IMR-90 (cell line): ENCODE data around the gene PTPRN2. TPM values are rescaled to one million over a fixed set of nuclear protein-coding genes. Genes with fewer than 3 reads are reported as not detected.

Experiments used
- ATAC-seq: fragments of 200-7000 bp; cut with Tn5 transposase; 2 replicates; pipeline ENCODE4 v1.9.1; 2020; ENCODE audit warnings: low read depth, mild to moderate bottlenecking, moderate library complexity
- BruUV-seq: library from RNA; stranded (reverse); fragments of 400-500 nt; replicated peaks from 2 replicates; lab custom pipeline; 2021; lab: Mats Ljungman, UMichigan
- CTCF ChIA-PET: fragments of 300-600 bp; formaldehyde crosslinking; extraction: SDS; loops from one replicate; lab custom pipeline; 2021; ENCODE audit warnings: antibody characterized with exemption; lab: Yijun Ruan, JAX
- POLR2A ChIA-PET: fragments of 300-600 bp; sonication (Branson Sonifier 250); formaldehyde crosslinking; loops from one replicate; lab custom pipeline; 2022; ENCODE audit warnings: antibody characterized with exemption; ENCODE audit not compliant: unreplicated experiment; lab: Charles Lee
- DNase-seq: peaks from one replicate; pipeline ENCODE4 v3.0.0; 2013
- H2AFZ ChIP-seq: replicated peaks from 2 replicates; pipeline ENCODE3; 2013; ENCODE audit warnings: low read length, mild to moderate bottlenecking; ENCODE audit not compliant: poor library complexity
- H2AK5ac ChIP-seq: 2 replicates; pipeline ENCODE4 v1.6.1; 2013; ENCODE audit warnings: low read depth, low read length, inconsistent platforms
- H2AK9ac ChIP-seq: replicated peaks from 2 replicates; pipeline ENCODE3; 2013; ENCODE audit warnings: mild to moderate bottlenecking, low read depth, low read length, moderate library complexity; ENCODE audit not compliant: poor library complexity
- H2BK120ac ChIP-seq: 2 replicates; pipeline ENCODE4 v1.6.1; 2013; ENCODE audit warnings: low read depth, low read length, inconsistent platforms
- H2BK15ac ChIP-seq: 3 replicates; pipeline ENCODE4 v1.6.1; 2013; ENCODE audit warnings: low read depth, low read length, inconsistent platforms
- H2BK20ac ChIP-seq: 2 replicates; pipeline ENCODE4 v1.6.1; 2013; ENCODE audit warnings: low read depth, mild to moderate bottlenecking, inconsistent platforms, low read length, moderate library complexity
- H2BK5ac ChIP-seq: 2 replicates; pipeline ENCODE4 v1.6.1; 2013; ENCODE audit warnings: mild to moderate bottlenecking, low read depth, low read length, inconsistent platforms; ENCODE audit not compliant: poor library complexity, severe bottlenecking
- H3K14ac ChIP-seq: replicated peaks from 2 replicates; pipeline ENCODE4 v1.6.1; 2013; ENCODE audit warnings: low read depth, low read length, inconsistent platforms
- H3K18ac ChIP-seq: 2 replicates; pipeline ENCODE4 v1.6.1; 2013; ENCODE audit warnings: low read depth, low read length, control low read depth
- H3K23ac ChIP-seq: 2 replicates; pipeline ENCODE4 v1.6.1; 2013; ENCODE audit warnings: low read depth, low read length, inconsistent platforms
- H3K27ac ChIP-seq: 2 replicates; pipeline ENCODE4 v1.5.1; 2013; ENCODE audit warnings: mild to moderate bottlenecking, control low read depth, low read length; ENCODE audit not compliant: insufficient read depth
- H3K27me3 ChIP-seq: 2 replicates; pipeline ENCODE4 v1.6.1; 2013; ENCODE audit warnings: low read length; ENCODE audit not compliant: control insufficient read depth, insufficient read depth
- H3K36me3 ChIP-seq: 2 replicates; pipeline ENCODE4 v1.6.1; 2013; ENCODE audit warnings: low read length, mixed read lengths; ENCODE audit not compliant: control insufficient read depth, insufficient read depth
- H3K4ac ChIP-seq: 2 replicates; pipeline ENCODE4 v1.6.1; 2013; ENCODE audit warnings: low read depth, low read length, inconsistent platforms
- H3K4me1 ChIP-seq: 2 replicates; pipeline ENCODE4 v1.6.1; 2013; ENCODE audit warnings: low read length, mixed read lengths; ENCODE audit not compliant: control insufficient read depth, insufficient read depth
- H3K4me2 ChIP-seq: 2 replicates; pipeline ENCODE4 v1.6.1; 2013; ENCODE audit warnings: low read depth, mild to moderate bottlenecking, control low read depth, low read length, moderate library complexity
- H3K4me3 ChIP-seq: 2 replicates; pipeline ENCODE4 v1.5.1; 2013; ENCODE audit warnings: low read depth, mild to moderate bottlenecking, control low read depth, low read length, moderate library complexity; ENCODE audit not compliant: insufficient read depth
- H3K56ac ChIP-seq: 2 replicates; pipeline ENCODE4 v1.6.1; 2013; ENCODE audit warnings: low read length, inconsistent platforms; ENCODE audit not compliant: insufficient read depth; ENCODE audit errors: extremely low read depth
- H3K79me1 ChIP-seq, 2 experiments: 2 replicates each; pipeline ENCODE4 v1.6.1; 2013; ENCODE audit warnings: low read length in 2 of 2, inconsistent platforms in 1 of 2, low read depth in 1 of 2
- H3K9ac ChIP-seq: 2 replicates; pipeline ENCODE4 v1.6.1; 2013; ENCODE audit warnings: low read depth, low read length, control low read depth
- H3K9me1 ChIP-seq: 2 replicates; pipeline ENCODE4 v1.6.1; 2013; ENCODE audit warnings: low read length, inconsistent platforms; ENCODE audit not compliant: insufficient read depth
- H3K9me3 ChIP-seq: 2 replicates; pipeline ENCODE4 v1.6.1; 2013; ENCODE audit warnings: low read length; ENCODE audit not compliant: control insufficient read depth, insufficient read depth
- H4K20me1 ChIP-seq: 2 replicates; pipeline ENCODE4 v1.6.1; 2013; ENCODE audit warnings: low read length, inconsistent platforms; ENCODE audit not compliant: insufficient read depth
- H4K5ac ChIP-seq: 2 replicates; pipeline ENCODE4 v1.6.1; 2013; ENCODE audit warnings: mild to moderate bottlenecking, low read depth, low read length, control low read depth
- H4K8ac ChIP-seq, 2 experiments: 2 replicates each; pipeline ENCODE4 v1.6.1; 2013; ENCODE audit warnings: low read depth in 2 of 2, low read length in 2 of 2, control low read depth in 1 of 2, inconsistent platforms in 1 of 2
- H4K91ac ChIP-seq: 2 replicates; pipeline ENCODE4 v1.6.1; 2013; ENCODE audit warnings: low read depth, low read length, inconsistent platforms; ENCODE audit not compliant: insufficient read depth
- BHLHE40 ChIP-seq: fragments of 150-350 bp; IDR thresholded peaks from 2 replicates; pipeline ENCODE4 v1.6.1; 2016; ENCODE audit warnings: mild to moderate bottlenecking, low read depth, low read length
- ELK1 ChIP-seq: fragments of 150-350 bp; IDR thresholded peaks from 2 replicates; pipeline ENCODE4 v1.6.1; 2016; ENCODE audit warnings: low read depth, mild to moderate bottlenecking, low read length, moderate library complexity, borderline replicate concordance
- MAFK ChIP-seq: IDR thresholded peaks from 2 replicates; pipeline ENCODE4 v1.6.1; 2012; ENCODE audit warnings: low read depth, low read length, improper control_type of control experiment
- MAZ ChIP-seq: IDR thresholded peaks from 2 replicates; pipeline ENCODE4 v1.6.1; 2012; ENCODE audit warnings: low read depth, mild to moderate bottlenecking, low read length, improper control_type of control experiment, moderate library complexity, borderline replicate concordance
- MXI1 ChIP-seq: IDR thresholded peaks from 2 replicates; pipeline ENCODE4 v1.6.1; 2012; ENCODE audit warnings: low read depth, mild to moderate bottlenecking, low read length, moderate library complexity, borderline replicate concordance
- NFE2L2 ChIP-seq: fragments of 150-350 bp; IDR thresholded peaks from 2 replicates; pipeline ENCODE4 v1.6.1; 2016; ENCODE audit warnings: low read depth, mild to moderate bottlenecking, low read length
- POLR2A ChIP-seq: IDR thresholded peaks from 2 replicates; pipeline ENCODE4 v1.6.1; 2012; ENCODE audit warnings: mild to moderate bottlenecking, low read depth, low read length
- RAD21 ChIP-seq: IDR thresholded peaks from 2 replicates; pipeline ENCODE4 v1.6.1; 2012; ENCODE audit warnings: low read length, improper control_type of control experiment
- RCOR1 ChIP-seq: IDR thresholded peaks from 2 replicates; pipeline ENCODE4 v1.6.1; 2012; ENCODE audit warnings: mild to moderate bottlenecking, low read length, improper control_type of control experiment; ENCODE audit not compliant: insufficient replicate concordance
- RFX5 ChIP-seq: IDR thresholded peaks from 2 replicates; pipeline ENCODE4 v1.8.0; 2012; ENCODE audit warnings: low read depth, mild to moderate bottlenecking, low read length, moderate library complexity
- SMC3 ChIP-seq: fragments of 150-350 bp; IDR thresholded peaks from 2 replicates; pipeline ENCODE4 v1.6.1; 2016; ENCODE audit warnings: low read depth, mild to moderate bottlenecking, antibody characterized with exemption, low read length, moderate library complexity
- USF2 ChIP-seq: fragments of 150-350 bp; IDR thresholded peaks from 2 replicates; pipeline ENCODE4 v1.6.1; 2017; ENCODE audit warnings: mild to moderate bottlenecking, antibody characterized with exemption, low read length, low read depth
- WGBS, 2 experiments: methylation state at CpG; one replicate each; pipeline versions ENCODE4 v1.1.5 to v1.1.7; 2013; ENCODE audit warnings: missing lambda C conversion rate in 2 of 2; ENCODE audit not compliant: insufficient read length in 1 of 2; ENCODE audit errors: extremely low coverage in 2 of 2; 5-methylcytosine and 5-hydroxymethylcytosine counted together
- dilution Hi-C: fragments of 300-500 bp; cut with HindIII; formaldehyde crosslinking; loops from one replicate; pipeline ENCODE4 v1.14.3; 2018; ENCODE audit warnings: low sequenced_read_pairs; ENCODE audit not compliant: unreplicated experiment
- in situ Hi-C: fragments of 300-500 bp; cut with MboI; formaldehyde crosslinking; loops from 3 replicates; pipeline ENCODE4 v1.14.3; 2019; ENCODE audit warnings: low sequenced_read_pairs, inconsistent platforms, mixed read lengths
- intact Hi-C: fragments of 100-400 bp; cut with micrococcal nuclease; formaldehyde crosslinking; loops from 2 replicates; pipeline ENCODE4 v1.10.0; 2022
- polyA plus RNA-seq, 3 experiments: library from polyadenylated mRNA; depleted of rRNA; stranded (reverse); fragments of >200 nt; gene quantifications; 2 replicates each; pipeline ENCODE4 v1.2.3, GENCODE V29; 2012; ENCODE audit warnings: low replicate concordance in 1 of 3
- total RNA-seq: library from RNA; depleted of rRNA; stranded (reverse); fragments of >200 nt; gene quantifications from 2 replicates; pipeline ENCODE4 v1.2.3, GENCODE V29; 2012

Gene PTPRN2
- total and polyA plus RNA-seq, 2 of the 4 experiments (the other 2 are of a cell fraction): 0.03 TPM; not detected in 1

- in situ Hi-C loops: no loop called here
- H2BK120ac ChIP-seq: no peak overlapping the region
- dilution Hi-C loops: no loop called here
- no peak overlapping the region for H3K4ac ChIP-seq
- H3K27me3 ChIP-seq: no peaks in the 10 kb centered on the region
- DNase-seq (no peak), ATAC-seq (no peak)
- H2AK5ac ChIP-seq: no peak overlapping the region
- H3K23ac ChIP-seq: no peak overlapping the region
- H3K4me1 ChIP-seq: no peaks in the 10 kb centered on the region
- H3K14ac ChIP-seq: no peak overlapping the region
- H3K4me2 ChIP-seq: no peak overlapping the region
- CTCF ChIA-PET: no interaction called here
- intact Hi-C loops: no loop called here
- H3K36me3 ChIP-seq: no peaks in the 10 kb centered on the region
- no peak overlapping the region for H3K4me3 ChIP-seq
- H2BK15ac ChIP-seq: no peak overlapping the region
- H3K9me3 ChIP-seq: peaks cover 40% of the 10 kb centered on the region
- no peak overlapping the region for H2AK9ac ChIP-seq
- no peak overlapping the region for H2AFZ ChIP-seq
- no peak overlapping the region for H2BK20ac ChIP-seq
- WGBS, 2 experiments: 83% methylated on average over 10 of the region's 21 CpGs; no CpG with 5 or more reads in 1 of the 2 experiments
- no peak overlapping the region for H4K5ac ChIP-seq
- H3K9ac ChIP-seq: no peak overlapping the region
- no peaks in the 10 kb centered on the region for H4K20me1 ChIP-seq
- TF ChIP-seq MXI1 (no peak), USF2 (no peak), MAZ (no peak), SMC3 (no peak), MAFK (no peak), RFX5 (no peak), NFE2L2 (no peak), ELK1 (no peak), RAD21 (no peak), RCOR1 (no peak), BHLHE40 (no peak), POLR2A (no peak)
- H4K91ac ChIP-seq: no peak overlapping the region
- H3K18ac ChIP-seq: no peak overlapping the region
- BruUV-seq: no TSS peak
- no peak overlapping the region for H4K8ac ChIP-seq
- H3K79me1 ChIP-seq: no peaks in the 10 kb centered on the region
- no peaks in the 10 kb centered on the region for H3K9me1 ChIP-seq
- no peak overlapping the region for H3K56ac ChIP-seq
- no peak overlapping the region for H3K27ac ChIP-seq
- POLR2A ChIA-PET: no interaction called here
- H2BK5ac ChIP-seq: no peak overlapping the region
These were observed 859.5 kb downstream of the PTPRN2 start for GRCh38 chr7:157727964-157728615.
